Ishikawa (cell line): Measurements from ENCODE around the gene LNPEP.

ENCODE experiments used
- CEBPB ChIP-seq: IDR thresholded peaks from 2 replicates; pipeline ENCODE4 v1.6.1; 2012
- CREB1 ChIP-seq: IDR thresholded peaks from 2 replicates; pipeline ENCODE4 v1.6.1; 2012; ENCODE audit warnings: low read depth
- EGR1 ChIP-seq: IDR thresholded peaks from 2 replicates; pipeline ENCODE4 v1.6.1; 2012
- EP300 ChIP-seq: IDR thresholded peaks from 2 replicates; pipeline ENCODE4 v1.6.1; 2012; ENCODE audit warnings: borderline replicate concordance
- FOXM1 ChIP-seq: IDR thresholded peaks from 2 replicates; pipeline ENCODE4 v1.6.1; 2012; ENCODE audit warnings: low read depth, borderline replicate concordance
- NFIC ChIP-seq: IDR thresholded peaks from 2 replicates; pipeline ENCODE4 v1.6.1; 2012
- RAD21 ChIP-seq: IDR thresholded peaks from 2 replicates; pipeline ENCODE4 v1.6.1; 2012; ENCODE audit warnings: low read depth
- TAF1 ChIP-seq: IDR thresholded peaks from 2 replicates; pipeline ENCODE4 v1.6.1; 2012; ENCODE audit warnings: low read depth, mild to moderate bottlenecking
- TCF12 ChIP-seq: IDR thresholded peaks from 2 replicates; pipeline ENCODE4 v1.6.1; 2012; ENCODE audit warnings: low read depth
- TEAD4 ChIP-seq: IDR thresholded peaks from 2 replicates; pipeline ENCODE4 v1.6.1; 2012
- YY1 ChIP-seq: IDR thresholded peaks from 2 replicates; pipeline ENCODE4 v1.6.1; 2012; ENCODE audit warnings: low read depth
- ZBTB7A ChIP-seq: IDR thresholded peaks from 2 replicates; pipeline ENCODE4 v1.6.1; 2012; ENCODE audit warnings: low read depth
- TF ChIP-seq, protein P1 (sequence below): IDR thresholded peaks from 2 replicates; pipeline ENCODE4 v1.6.1; 2012
- TF ChIP-seq, protein P2 (sequence below): IDR thresholded peaks from 2 replicates; pipeline ENCODE4 v1.6.1; 2012; ENCODE audit warnings: low read depth, mild to moderate bottlenecking

DNA sequence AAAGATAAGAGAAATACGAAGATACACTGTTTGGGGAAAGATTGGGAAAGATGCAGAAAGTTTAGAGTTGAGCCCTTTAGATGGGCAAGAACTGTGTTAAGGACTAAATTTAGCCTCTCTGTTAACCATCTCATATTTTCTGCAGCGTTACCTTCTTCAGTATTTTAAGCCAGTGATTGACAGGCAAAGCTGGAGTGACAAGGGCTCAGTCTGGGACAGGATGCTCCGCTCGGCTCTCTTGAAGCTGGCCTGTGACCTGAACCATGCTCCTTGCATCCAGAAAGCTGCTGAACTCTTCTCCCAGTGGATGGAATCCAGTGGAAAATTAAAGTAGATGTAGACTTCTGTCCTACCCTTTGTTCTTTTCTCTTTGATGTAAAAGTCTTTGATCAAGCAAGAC is 26.4 kb upstream of the LNPEP start:
- TF ChIP-seq TEAD4 (no peak), CREB1 (no peak), EP300 (no peak), EGR1 (no peak), CEBPB (no peak), TAF1 (no peak), YY1 (no peak), FOXM1 (no peak), RAD21 (no peak), TCF12 (no peak), NFIC (no peak), ZBTB7A (no peak)
- TF ChIP-seq, protein P1, sequence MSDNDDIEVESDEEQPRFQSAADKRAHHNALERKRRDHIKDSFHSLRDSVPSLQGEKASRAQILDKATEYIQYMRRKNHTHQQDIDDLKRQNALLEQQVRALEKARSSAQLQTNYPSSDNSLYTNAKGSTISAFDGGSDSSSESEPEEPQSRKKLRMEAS: no peak
- TF ChIP-seq, protein P2, sequence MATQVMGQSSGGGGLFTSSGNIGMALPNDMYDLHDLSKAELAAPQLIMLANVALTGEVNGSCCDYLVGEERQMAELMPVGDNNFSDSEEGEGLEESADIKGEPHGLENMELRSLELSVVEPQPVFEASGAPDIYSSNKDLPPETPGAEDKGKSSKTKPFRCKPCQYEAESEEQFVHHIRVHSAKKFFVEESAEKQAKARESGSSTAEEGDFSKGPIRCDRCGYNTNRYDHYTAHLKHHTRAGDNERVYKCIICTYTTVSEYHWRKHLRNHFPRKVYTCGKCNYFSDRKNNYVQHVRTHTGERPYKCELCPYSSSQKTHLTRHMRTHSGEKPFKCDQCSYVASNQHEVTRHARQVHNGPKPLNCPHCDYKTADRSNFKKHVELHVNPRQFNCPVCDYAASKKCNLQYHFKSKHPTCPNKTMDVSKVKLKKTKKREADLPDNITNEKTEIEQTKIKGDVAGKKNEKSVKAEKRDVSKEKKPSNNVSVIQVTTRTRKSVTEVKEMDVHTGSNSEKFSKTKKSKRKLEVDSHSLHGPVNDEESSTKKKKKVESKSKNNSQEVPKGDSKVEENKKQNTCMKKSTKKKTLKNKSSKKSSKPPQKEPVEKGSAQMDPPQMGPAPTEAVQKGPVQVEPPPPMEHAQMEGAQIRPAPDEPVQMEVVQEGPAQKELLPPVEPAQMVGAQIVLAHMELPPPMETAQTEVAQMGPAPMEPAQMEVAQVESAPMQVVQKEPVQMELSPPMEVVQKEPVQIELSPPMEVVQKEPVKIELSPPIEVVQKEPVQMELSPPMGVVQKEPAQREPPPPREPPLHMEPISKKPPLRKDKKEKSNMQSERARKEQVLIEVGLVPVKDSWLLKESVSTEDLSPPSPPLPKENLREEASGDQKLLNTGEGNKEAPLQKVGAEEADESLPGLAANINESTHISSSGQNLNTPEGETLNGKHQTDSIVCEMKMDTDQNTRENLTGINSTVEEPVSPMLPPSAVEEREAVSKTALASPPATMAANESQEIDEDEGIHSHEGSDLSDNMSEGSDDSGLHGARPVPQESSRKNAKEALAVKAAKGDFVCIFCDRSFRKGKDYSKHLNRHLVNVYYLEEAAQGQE: no peak
